Mesenchymal stem cell (in vitro differentiated cells and primary cell): ENCODE results near the gene FGF14.

Experiments used
- DNase-seq: peaks from one replicate; pipeline ENCODE4 v3.0.0-alpha.2; 2013
- H2AFZ ChIP-seq: one replicate; pipeline ENCODE4 v1.6.1; 2013; ENCODE audit warnings: low read depth, mild to moderate bottlenecking, control low read depth, inconsistent platforms, low read length, moderate library complexity
- H2AK5ac ChIP-seq: 2 replicates; pipeline ENCODE4 v1.6.1; 2013; ENCODE audit warnings: low read length, moderate library complexity, mild to moderate bottlenecking, inconsistent platforms; ENCODE audit not compliant: severe bottlenecking
- H2BK120ac ChIP-seq: one replicate; pipeline ENCODE4 v1.6.1; 2013; ENCODE audit warnings: low read depth, mild to moderate bottlenecking, inconsistent platforms, low read length, moderate library complexity
- H2BK12ac ChIP-seq, 2 experiments: one replicate each; pipeline ENCODE4 v1.6.1; 2013; ENCODE audit warnings: inconsistent platforms in 2 of 2, low read length in 2 of 2, mild to moderate bottlenecking in 2 of 2, moderate library complexity in 2 of 2, control low read depth in 1 of 2
- H2BK15ac ChIP-seq: one replicate; pipeline ENCODE4 v1.6.1; 2013; ENCODE audit warnings: mild to moderate bottlenecking, low read depth, inconsistent platforms; ENCODE audit not compliant: poor library complexity, severe bottlenecking
- H2BK5ac ChIP-seq: 2 replicates; pipeline ENCODE4 v1.6.1; 2013; ENCODE audit warnings: low read depth, mild to moderate bottlenecking, low read length, control low read depth, inconsistent platforms; ENCODE audit not compliant: poor library complexity, severe bottlenecking
- H3K14ac ChIP-seq, 2 experiments: one replicate each; pipeline ENCODE4 v1.6.1; 2013; ENCODE audit warnings: inconsistent platforms in 2 of 2, low read length in 2 of 2, control low read depth in 1 of 2, mild to moderate bottlenecking in 1 of 2, moderate library complexity in 1 of 2
- H3K18ac ChIP-seq, 2 experiments: one replicate each; pipeline ENCODE4 v1.6.1; 2013; ENCODE audit warnings: inconsistent platforms in 2 of 2, low read length in 2 of 2, control low read depth in 1 of 2, low read depth in 1 of 2, mild to moderate bottlenecking in 1 of 2
- H3K23ac ChIP-seq, 2 experiments: one replicate each; pipeline ENCODE4 v1.6.1; 2013; ENCODE audit warnings: inconsistent platforms in 2 of 2, low read length in 2 of 2, mild to moderate bottlenecking in 2 of 2, moderate library complexity in 2 of 2, control low read depth in 1 of 2
- H3K27ac ChIP-seq: 2 replicates; pipeline ENCODE4 v1.5.1; 2013; ENCODE audit warnings: mild to moderate bottlenecking, moderate library complexity, low read length, control low read depth, inconsistent platforms; ENCODE audit not compliant: poor library complexity, severe bottlenecking
- H3K27me3 ChIP-seq, 2 experiments: 2 replicates each; pipeline versions ENCODE4 v1.6.1 to v1.7.0; 2013; ENCODE audit warnings: low read length in 2 of 2, mild to moderate bottlenecking in 2 of 2, moderate library complexity in 2 of 2, control low read depth in 1 of 2, inconsistent platforms in 1 of 2; ENCODE audit not compliant: control insufficient read depth in 1 of 2, insufficient read depth in 1 of 2
- H3K36me3 ChIP-seq, 2 experiments: 2 replicates each; pipeline versions ENCODE4 v1.6.1 to v1.7.0; 2013; ENCODE audit warnings: low read length in 2 of 2, control low read depth in 1 of 2, inconsistent platforms in 1 of 2, low read depth in 1 of 2, mild to moderate bottlenecking in 1 of 2; ENCODE audit not compliant: insufficient read depth in 2 of 2, control insufficient read depth in 1 of 2
- H3K4ac ChIP-seq, 2 experiments: one replicate each; pipeline ENCODE4 v1.6.1; 2013; ENCODE audit warnings: inconsistent platforms in 2 of 2, low read length in 2 of 2, mild to moderate bottlenecking in 2 of 2, moderate library complexity in 2 of 2, control low read depth in 1 of 2, low read depth in 1 of 2
- H3K4me1 ChIP-seq: 2 replicates; pipeline ENCODE4 v1.6.1; 2013; ENCODE audit warnings: low read depth, low read length, control low read depth; ENCODE audit not compliant: control insufficient read depth, insufficient read depth
- H3K4me2 ChIP-seq: 2 replicates; pipeline ENCODE4 v1.6.1; 2013; ENCODE audit warnings: low read length, mild to moderate bottlenecking, inconsistent platforms; ENCODE audit not compliant: poor library complexity, severe bottlenecking
- H3K4me3 ChIP-seq, 2 experiments: 2 replicates each; pipeline versions ENCODE4 v1.5.1 to v1.7.0; 2013; ENCODE audit warnings: low read length in 2 of 2, mild to moderate bottlenecking in 2 of 2, control low read depth in 1 of 2, low read depth in 1 of 2; ENCODE audit not compliant: insufficient read depth in 1 of 2
- H3K79me1 ChIP-seq: replicated peaks from 2 replicates; pipeline ENCODE4 v1.6.1; 2013; ENCODE audit warnings: mild to moderate bottlenecking, control low read depth, low read length, inconsistent platforms; ENCODE audit not compliant: poor library complexity, severe bottlenecking
- H3K9ac ChIP-seq: 2 replicates; pipeline ENCODE4 v1.7.0; 2013; ENCODE audit warnings: mild to moderate bottlenecking, low read length, moderate library complexity
- H3K9me3 ChIP-seq: 2 replicates; pipeline ENCODE4 v1.7.0; 2013; ENCODE audit warnings: mild to moderate bottlenecking, low read length; ENCODE audit not compliant: control insufficient read depth
- H4K8ac ChIP-seq: one replicate; pipeline ENCODE4 v1.6.1; 2013; ENCODE audit warnings: inconsistent platforms, mild to moderate bottlenecking, low read length, moderate library complexity
- H4K91ac ChIP-seq: one replicate; pipeline ENCODE4 v1.6.1; 2013; ENCODE audit warnings: mild to moderate bottlenecking, low read length, inconsistent platforms
- WGBS: methylation state at CpG from one replicate; pipeline ENCODE4 v1.1.7; 2013; ENCODE audit warnings: mixed read lengths; 5-methylcytosine and 5-hydroxymethylcytosine counted together

The FGF14 gene

DNA sequence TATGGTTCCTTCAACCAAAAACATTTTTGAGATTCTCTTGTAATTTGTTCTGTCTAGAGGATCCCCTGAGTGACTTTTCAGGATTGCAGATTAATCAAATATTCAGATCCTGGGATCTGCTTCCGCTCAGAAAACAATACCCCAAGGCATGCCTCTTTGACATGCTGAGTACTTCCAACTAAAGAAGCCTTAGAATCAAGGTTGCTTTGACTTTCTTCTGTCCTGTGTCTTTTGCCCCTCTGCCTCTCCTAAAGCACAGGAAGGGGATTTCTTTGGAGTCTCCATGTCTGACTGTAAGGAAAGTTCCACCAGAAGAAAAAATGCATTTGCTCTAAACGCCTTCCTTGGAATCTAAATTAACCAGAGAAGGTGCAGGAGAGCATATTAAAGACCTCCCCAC lies 431.5 kb downstream of the FGF14 start:
- WGBS: 42% methylated on average over 2 of the region's 2 CpGs
- no peak overlapping the region for H3K14ac ChIP-seq
- H3K27me3 ChIP-seq: no peaks in the 10 kb centered on the region
- H3K9ac ChIP-seq: no peak overlapping the region
- H2AK5ac ChIP-seq: no peak overlapping the region
- H4K91ac ChIP-seq: no peak overlapping the region
- no peak overlapping the region for H2BK15ac ChIP-seq
- no peak overlapping the region for H2AFZ ChIP-seq
- H2BK120ac ChIP-seq: no peak overlapping the region
- no peaks in the 10 kb centered on the region for H3K9me3 ChIP-seq
- H2BK5ac ChIP-seq: no peak overlapping the region
- no peak overlapping the region for H3K18ac ChIP-seq
- H3K27ac ChIP-seq: no peak overlapping the region
- H4K8ac ChIP-seq: no peak overlapping the region
- DNase-seq: no peak
- H3K4me2 ChIP-seq: no peak overlapping the region
- H3K36me3 ChIP-seq: no peaks in the 10 kb centered on the region
- no peaks in the 10 kb centered on the region for H3K79me1 ChIP-seq
- H2BK12ac ChIP-seq: no peak overlapping the region
- H3K4me1 ChIP-seq: no peaks in the 10 kb centered on the region
- H3K4ac ChIP-seq: no peak overlapping the region
- H3K23ac ChIP-seq: no peak overlapping the region
- no peak overlapping the region for H3K4me3 ChIP-seq

DNA sequence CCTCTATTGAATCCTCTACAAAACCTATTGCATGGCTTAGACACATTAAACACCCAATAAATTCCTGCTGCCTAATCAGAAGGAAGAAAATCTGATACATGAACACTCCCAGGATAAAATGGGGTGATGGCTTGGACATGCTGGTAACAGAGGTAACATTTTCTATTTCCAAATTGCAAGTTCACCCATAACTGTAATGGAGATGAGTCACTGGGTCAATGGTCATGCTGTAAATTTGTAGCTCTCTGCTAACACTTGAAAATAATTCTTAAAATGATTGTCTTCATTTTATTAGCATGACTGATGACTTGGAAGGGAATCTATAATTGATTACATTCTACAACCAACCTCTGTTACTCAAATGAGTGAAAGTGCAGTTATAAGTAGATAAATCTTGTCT lies 434.1 kb downstream of the FGF14 start:
- Histone ChIP-seq H2AK5ac (no peak overlapping the region), H3K36me3 (no peaks in the 10 kb centered on the region), H2BK120ac (no peak overlapping the region), H3K23ac (no peak overlapping the region), H3K27me3 (no peaks in the 10 kb centered on the region), H2BK12ac (no peak overlapping the region), H2BK15ac (no peak overlapping the region), H3K4me3 (no peak overlapping the region), H2BK5ac (no peak overlapping the region), H3K9me3 (no peaks in the 10 kb centered on the region), H3K4me1 (no peaks in the 10 kb centered on the region), H3K14ac (no peak overlapping the region), H4K91ac (no peak overlapping the region), H4K8ac (no peak overlapping the region), H3K18ac (no peak overlapping the region), H3K27ac (no peak overlapping the region), H3K4ac (no peak overlapping the region), H2AFZ (no peak overlapping the region), H3K4me2 (no peak overlapping the region), H3K9ac (no peak overlapping the region), H3K79me1 (no peaks in the 10 kb centered on the region)
- no peak for DNase-seq

DNA sequence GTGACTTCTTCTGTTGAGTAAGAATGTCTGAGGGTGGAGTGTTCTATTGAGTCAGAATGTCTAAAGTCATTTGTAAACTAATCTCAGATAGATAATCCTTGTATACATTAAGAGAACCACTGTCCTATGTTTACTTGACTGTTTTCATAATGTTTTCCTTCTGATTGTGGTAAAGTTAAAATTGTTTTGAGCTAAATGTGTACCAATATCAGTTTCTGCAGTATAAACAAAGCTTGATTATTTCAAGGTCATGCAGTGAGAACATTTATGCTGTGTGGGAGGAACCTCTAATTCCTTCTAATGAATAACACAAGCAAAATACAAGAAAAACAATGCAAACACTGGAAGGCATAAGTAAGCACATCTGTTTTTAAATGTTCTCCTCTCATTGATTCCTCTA lies 434.6 kb downstream of the FGF14 start:
- no peak overlapping the region for H2AFZ ChIP-seq
- no peak overlapping the region for H3K4me3 ChIP-seq
- H2BK12ac ChIP-seq: no peak overlapping the region
- no peak overlapping the region for H3K4ac ChIP-seq
- no peaks in the 10 kb centered on the region for H3K79me1 ChIP-seq
- H2AK5ac ChIP-seq: no peak overlapping the region
- no peaks in the 10 kb centered on the region for H3K4me1 ChIP-seq
- H3K9ac ChIP-seq: no peak overlapping the region
- DNase-seq: no peak
- no peak overlapping the region for H4K91ac ChIP-seq
- no peak overlapping the region for H2BK5ac ChIP-seq
- no peaks in the 10 kb centered on the region for H3K36me3 ChIP-seq
- no peaks in the 10 kb centered on the region for H3K9me3 ChIP-seq
- no peak overlapping the region for H3K27ac ChIP-seq
- no peak overlapping the region for H3K4me2 ChIP-seq
- H2BK15ac ChIP-seq: no peak overlapping the region
- no peak overlapping the region for H3K23ac ChIP-seq
- no peak overlapping the region for H3K18ac ChIP-seq
- H3K14ac ChIP-seq: no peak overlapping the region
- no peak overlapping the region for H4K8ac ChIP-seq
- no peak overlapping the region for H2BK120ac ChIP-seq
- H3K27me3 ChIP-seq: no peaks in the 10 kb centered on the region

DNA sequence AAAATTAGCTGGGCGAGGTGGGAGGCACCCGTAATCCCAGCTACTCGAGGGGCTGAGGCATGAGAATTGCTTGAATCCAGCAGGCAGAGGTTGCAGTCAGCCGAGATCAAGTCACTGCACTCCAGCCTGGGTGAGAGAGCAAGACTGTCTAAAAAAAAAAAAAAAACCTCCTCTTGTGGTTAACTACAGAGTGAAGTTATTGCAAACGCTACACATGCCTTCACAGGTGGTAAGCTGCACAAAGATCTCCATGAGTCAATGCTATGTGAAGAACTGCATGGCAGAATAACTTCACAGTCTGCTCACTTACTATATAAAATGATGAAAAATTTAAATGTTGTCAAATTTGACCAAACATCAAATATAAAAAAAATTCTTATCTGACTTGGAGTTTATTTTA lies 436.8 kb downstream of the FGF14 start:
- no peak overlapping the region for H3K4ac ChIP-seq
- no peak for DNase-seq
- no peak overlapping the region for H2BK120ac ChIP-seq
- no peak overlapping the region for H3K4me2 ChIP-seq
- H3K23ac ChIP-seq: no peak overlapping the region
- H3K9ac ChIP-seq: no peak overlapping the region
- H3K4me3 ChIP-seq: no peak overlapping the region
- no peak overlapping the region for H3K18ac ChIP-seq
- H2BK5ac ChIP-seq: no peak overlapping the region
- no peak overlapping the region for H2AK5ac ChIP-seq
- no peak overlapping the region for H4K91ac ChIP-seq
- H3K4me1 ChIP-seq: no peaks in the 10 kb centered on the region
- H3K27me3 ChIP-seq: no peaks in the 10 kb centered on the region
- H2BK12ac ChIP-seq: no peak overlapping the region
- WGBS: 64% methylated on average over 5 of the region's 5 CpGs
- H2AFZ ChIP-seq: no peak overlapping the region
- H3K36me3 ChIP-seq: no peaks in the 10 kb centered on the region
- no peak overlapping the region for H2BK15ac ChIP-seq
- H3K14ac ChIP-seq: no peak overlapping the region
- H3K27ac ChIP-seq: no peak overlapping the region
- no peaks in the 10 kb centered on the region for H3K79me1 ChIP-seq
- H3K9me3 ChIP-seq: no peaks in the 10 kb centered on the region
- no peak overlapping the region for H4K8ac ChIP-seq
